H1 (cell line): ENCODE results near the gene MAML1. TPM values are rescaled to one million over a fixed set of nuclear protein-coding genes. Genes with fewer than 3 reads are reported as not detected.

Experiments used
- POLR2AphosphoS5 ChIP-seq: IDR thresholded peaks from 2 replicates; pipeline ENCODE4 v1.6.1; 2011; ENCODE audit warnings: low read depth, low read length
- SRF ChIP-seq: IDR thresholded peaks from 2 replicates; pipeline ENCODE4 v1.6.1; 2011; ENCODE audit warnings: mild to moderate bottlenecking, low read depth, low read length, moderate library complexity
- polyA plus RNA-seq, 7 experiments: library from polyadenylated mRNA; depleted of rRNA in 3 of 7; stranded (reverse) in 5 of 7; unstranded in 2 of 7; fragments of >200 nt in 5 of 7; fragments of 200-250 nt in 2 of 7; gene quantifications; 1 replicate in 5 of 7; 2 replicates in 1 of 7; 4 replicates in 1 of 7; pipeline versions ENCODE4 v1.2.1 to v1.2.3, GENCODE V29; 2011 to 2013; ENCODE audit warnings: missing spikeins in 2 of 7, mixed read lengths in 2 of 7
- total RNA-seq: library from RNA; stranded (reverse); fragmentation: NEBNext Ultra II Directional; extraction: Animal tissue kit (Norgen Biotek cat#: 25700); gene quantifications from 2 replicates; pipeline ENCODE4 v1.2.1, GENCODE V29; 2021

The MAML1 gene
- total and polyA plus RNA-seq, 2 of the 8 experiments (the other 6 are each of a cell fraction or from before 2014, with no cell fraction given) = 17.1 to 41.9 TPM

- no peak for TF ChIP-seq POLR2AphosphoS5
- TF ChIP-seq SRF = no peak
- TF ChIP-seq, all 59 proteins: peak for 0
These were observed 1.8 kb upstream of the MAML1 start (continued) for GRCh38 chr5:179730852-179731251.
